ENCODE data around the gene NUDCD2. TPM values are rescaled to one million over a fixed set of nuclear protein-coding genes. Genes with fewer than 3 reads are reported as not detected.

Gene NUDCD2
- total RNA-seq, 4 donors from 2014 or later: 8.9 to 13.2 (median 9.4) TPM

DNA sequence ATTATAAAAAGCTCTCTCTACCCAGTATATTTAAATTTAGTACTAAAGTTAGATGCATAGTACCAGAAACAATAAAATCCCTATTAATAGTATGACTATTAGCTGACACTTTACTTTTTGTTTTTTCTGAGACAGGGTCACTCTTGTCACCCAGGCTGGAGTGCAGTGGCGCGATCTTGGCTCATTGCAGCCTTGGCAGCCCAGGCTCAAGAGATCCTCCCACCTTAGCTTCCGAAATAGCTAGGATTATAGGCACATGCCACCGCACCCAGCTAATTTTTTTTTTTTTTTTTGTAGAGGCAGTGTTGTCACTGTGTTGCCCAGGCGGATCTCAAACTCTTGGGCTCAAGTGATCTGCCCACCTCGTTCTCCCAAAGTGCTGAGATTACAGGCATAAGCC lies 14.6 kb downstream of the NUDCD2 start:
- no peaks in the 10 kb centered on the region for H3K9me3 ChIP-seq
- TF ChIP-seq, protein P1, sequence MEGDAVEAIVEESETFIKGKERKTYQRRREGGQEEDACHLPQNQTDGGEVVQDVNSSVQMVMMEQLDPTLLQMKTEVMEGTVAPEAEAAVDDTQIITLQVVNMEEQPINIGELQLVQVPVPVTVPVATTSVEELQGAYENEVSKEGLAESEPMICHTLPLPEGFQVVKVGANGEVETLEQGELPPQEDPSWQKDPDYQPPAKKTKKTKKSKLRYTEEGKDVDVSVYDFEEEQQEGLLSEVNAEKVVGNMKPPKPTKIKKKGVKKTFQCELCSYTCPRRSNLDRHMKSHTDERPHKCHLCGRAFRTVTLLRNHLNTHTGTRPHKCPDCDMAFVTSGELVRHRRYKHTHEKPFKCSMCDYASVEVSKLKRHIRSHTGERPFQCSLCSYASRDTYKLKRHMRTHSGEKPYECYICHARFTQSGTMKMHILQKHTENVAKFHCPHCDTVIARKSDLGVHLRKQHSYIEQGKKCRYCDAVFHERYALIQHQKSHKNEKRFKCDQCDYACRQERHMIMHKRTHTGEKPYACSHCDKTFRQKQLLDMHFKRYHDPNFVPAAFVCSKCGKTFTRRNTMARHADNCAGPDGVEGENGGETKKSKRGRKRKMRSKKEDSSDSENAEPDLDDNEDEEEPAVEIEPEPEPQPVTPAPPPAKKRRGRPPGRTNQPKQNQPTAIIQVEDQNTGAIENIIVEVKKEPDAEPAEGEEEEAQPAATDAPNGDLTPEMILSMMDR (IDR thresholded peaks at IDR 0.05): no peak
- TF ChIP-seq POLR2AphosphoS5 (IDR thresholded peaks at IDR 0.05) (no peak), EP300 (IDR thresholded peaks at IDR 0.05) (no peak), POLR2A (IDR thresholded peaks at IDR 0.05) (no peak)
- H3K4me1 ChIP-seq: peaks cover 0 to 17% (median 0%) of the 10 kb centered on the region in 3 donors
- H3K27ac ChIP-seq: no peak overlapping the region
- H3K27me3 ChIP-seq: no peaks in the 10 kb centered on the region
- ATAC-seq: no peak
- no peak overlapping the region for H3K4me3 ChIP-seq
- 66 to 67% methylated on average over 4 of the region's 6 CpGs for WGBS, 2 donors (ENCODE audit: low coverage in 1 of 2)
- peaks cover 6 to 88% of the 10 kb centered on the region in 2 donors for H3K36me3 ChIP-seq

DNA sequence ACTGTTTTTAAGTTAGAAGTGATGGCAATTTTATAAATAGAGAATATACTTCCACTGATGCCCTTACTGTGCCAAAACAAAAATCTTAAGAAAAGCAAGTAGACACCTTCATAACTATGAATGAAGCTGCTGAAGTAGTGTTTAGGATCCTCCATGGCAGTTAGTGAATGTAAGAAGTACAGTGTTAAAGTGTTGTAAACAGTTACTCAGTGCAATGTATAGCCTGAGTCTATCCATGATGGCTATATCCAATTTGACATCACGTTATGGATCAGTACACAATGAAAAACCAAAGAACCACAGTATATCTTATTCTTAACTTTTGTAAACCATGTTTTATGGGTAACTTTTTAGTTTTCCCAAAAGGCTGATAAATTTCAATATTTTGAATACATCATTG lies 15.4 kb downstream of the NUDCD2 start:
- ATAC-seq: no peak
- Histone ChIP-seq H3K27ac (no peak overlapping the region), H3K4me1 (peaks cover 0 to 25% (median 7%) of the 10 kb centered on the region in 3 donors), H3K36me3 (peaks cover 6 to 80% of the 10 kb centered on the region in 2 donors), H3K4me3 (no peak overlapping the region), H3K27me3 (no peaks in the 10 kb centered on the region), H3K9me3 (no peaks in the 10 kb centered on the region)
- WGBS, 2 donors (ENCODE audit: low coverage in 1 of 2): 89 to 100% methylated on average over 1 of the region's 1 CpG
- TF ChIP-seq EP300 (IDR thresholded peaks at IDR 0.05): no peak
- TF ChIP-seq, protein P1 (IDR thresholded peaks at IDR 0.05): no peak
- TF ChIP-seq POLR2A (IDR thresholded peaks at IDR 0.05): no peak
- TF ChIP-seq POLR2AphosphoS5 (IDR thresholded peaks at IDR 0.05): no peak

DNA sequence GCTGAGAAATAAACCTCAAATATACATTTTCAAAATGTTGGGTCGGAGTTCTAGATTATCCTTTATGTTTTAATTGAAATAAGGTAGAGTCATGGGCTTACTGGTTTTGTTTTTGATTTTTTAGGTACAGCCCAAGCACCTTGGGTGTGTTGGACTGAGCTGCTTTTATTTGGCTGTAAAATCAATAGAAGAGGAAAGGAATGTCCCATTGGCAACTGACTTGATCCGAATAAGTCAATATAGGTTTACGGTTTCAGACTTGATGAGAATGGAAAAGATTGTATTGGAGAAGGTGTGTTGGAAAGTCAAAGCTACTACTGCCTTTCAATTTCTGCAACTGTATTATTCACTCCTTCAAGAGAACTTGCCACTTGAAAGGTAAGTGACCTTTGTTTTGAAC lies 18.9 kb downstream of the NUDCD2 start:
- H3K4me1 ChIP-seq: peaks cover 8 to 49% (median 12%) of the 10 kb centered on the region in 3 donors
- H3K36me3 ChIP-seq: peaks cover 3 to 50% of the 10 kb centered on the region in 2 donors
- 96 to 100% methylated on average over 2 to 3 of the region's 3 CpGs for WGBS, 2 donors (ENCODE audit: low coverage in 1 of 2)

DNA sequence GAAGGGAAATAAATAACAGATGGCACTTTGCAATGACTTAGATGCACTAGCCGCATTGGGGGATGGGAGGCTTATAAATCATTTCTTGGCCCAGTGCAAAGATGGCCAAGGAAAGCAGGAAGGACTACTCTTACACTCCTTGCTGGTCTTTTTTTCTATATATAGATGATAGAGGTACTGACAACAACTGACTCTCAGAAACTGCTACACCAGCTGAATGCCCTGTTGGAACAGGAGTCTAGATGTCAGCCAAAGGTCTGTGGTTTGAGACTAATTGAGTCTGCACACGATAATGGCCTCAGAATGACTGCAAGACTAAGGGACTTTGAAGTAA lies 20.8 kb downstream of the NUDCD2 start:
- Histone ChIP-seq H3K36me3 (peaks cover 3 to 32% of the 10 kb centered on the region in 2 donors), H3K4me3 (no peak overlapping the region), H3K9me3 (no peaks in the 10 kb centered on the region), H3K27me3 (no peaks in the 10 kb centered on the region), H3K27ac (no peak overlapping the region), H3K4me1 (peaks cover 8 to 44% (median 12%) of the 10 kb centered on the region in 3 donors)
- ATAC-seq: no peak
- TF ChIP-seq, protein P1 (IDR thresholded peaks at IDR 0.05): no peak
- no peak for TF ChIP-seq POLR2AphosphoS5 (IDR thresholded peaks at IDR 0.05)
- no peak for TF ChIP-seq EP300 (IDR thresholded peaks at IDR 0.05)
- no peak for TF ChIP-seq POLR2A (IDR thresholded peaks at IDR 0.05)
- WGBS, 2 donors (ENCODE audit: low coverage in 1 of 2): 45 to 49% methylated on average over 2 of the region's 2 CpGs

More for the DNA sequence above, 18.9 kb downstream of the NUDCD2 start:
- H3K9me3 ChIP-seq: no peaks in the 10 kb centered on the region
- no peak for ATAC-seq
- H3K4me3 ChIP-seq: no peak overlapping the region
- TF ChIP-seq POLR2A (IDR thresholded peaks at IDR 0.05): no peak
- TF ChIP-seq POLR2AphosphoS5 (IDR thresholded peaks at IDR 0.05): no peak
- TF ChIP-seq, protein P1 (IDR thresholded peaks at IDR 0.05): no peak
- no peak for TF ChIP-seq EP300 (IDR thresholded peaks at IDR 0.05)
- no peaks in the 10 kb centered on the region for H3K27me3 ChIP-seq
- no peak overlapping the region for H3K27ac ChIP-seq

DNA sequence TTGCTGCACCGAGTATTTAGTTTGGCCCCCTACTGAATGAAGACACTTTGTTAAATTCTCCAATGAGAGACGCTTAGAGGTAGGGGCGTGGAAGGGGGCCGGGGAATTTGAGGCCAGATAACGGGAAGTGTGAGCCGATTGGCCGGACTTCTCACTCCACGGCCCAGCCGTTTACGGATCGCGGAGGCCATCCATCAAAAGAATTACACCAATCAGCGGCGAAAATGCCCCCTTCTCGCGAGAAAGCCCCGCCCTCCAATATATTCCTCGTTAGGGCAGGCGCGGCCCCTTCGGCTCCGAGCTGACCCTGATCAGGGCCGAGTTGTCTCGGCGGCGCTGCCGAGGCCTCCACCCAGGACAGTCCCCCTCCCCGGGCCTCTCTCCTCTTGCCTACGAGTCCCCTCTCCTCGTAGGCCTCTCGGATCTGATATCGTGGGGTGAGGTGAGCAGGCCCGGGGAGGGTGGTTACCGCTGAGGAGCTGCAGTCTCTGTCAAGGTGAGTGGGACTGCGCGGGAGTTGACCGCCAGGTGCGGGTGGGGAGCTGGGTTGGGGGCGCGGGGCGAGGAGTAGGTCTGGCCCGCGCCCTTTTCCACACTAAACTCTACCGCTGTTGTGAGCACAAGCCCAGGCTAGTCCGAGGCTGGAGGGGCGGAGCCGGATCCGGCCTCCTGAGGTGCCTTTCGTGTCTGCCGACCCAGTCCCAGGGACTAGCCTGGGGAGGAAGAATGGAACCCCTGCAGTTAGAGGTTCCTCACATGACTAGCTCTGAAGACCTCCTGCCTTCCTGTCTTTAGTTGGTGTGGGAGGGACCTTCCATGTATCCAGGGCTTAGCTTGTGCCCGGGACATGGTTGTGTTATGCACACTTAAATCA lies 22.4 kb downstream of the NUDCD2 start, which contains the start of gene CCNG1:
Gene CCNG1, plus strand, starts transcription at position 287 of the 874 bp plus-strand sequence. CDS start 1,662 bp downstream, outside the sequence.
- H3K27ac ChIP-seq: peak within 1 kb of the TSS; percentile 84 to 90 (median 88)
- WGBS, 2 donors (ENCODE audit: low coverage in 1 of 2): 0 to 2% methylated on average over 8 to 12 of the region's 51 CpGs
- H3K4me3 ChIP-seq: peak within 1 kb of the TSS; percentile 67 to 92
- peak; percentile 99 for ATAC-seq
- H3K9me3 ChIP-seq: no peaks in the 10 kb centered on the region
- H3K27me3 ChIP-seq: no peaks in the 10 kb centered on the region
- TF ChIP-seq EP300 (IDR thresholded peaks at IDR 0.05) (no peak), POLR2A (IDR thresholded peaks at IDR 0.05) (peak; percentile 65 to 69), POLR2AphosphoS5 (IDR thresholded peaks at IDR 0.05) (peak; percentile 78)
- TF ChIP-seq, protein P1 (IDR thresholded peaks at IDR 0.05): peak in 2 of 4 experiments; percentile 15 to 20
- H3K4me1 ChIP-seq: peaks cover 8 to 44% (median 12%) of the 10 kb centered on the region in 3 donors
- H3K36me3 ChIP-seq: peaks cover 3 to 17% of the 10 kb centered on the region in 2 donors
